Osteoblast (primary cell): Measurements from ENCODE around the gene SGF29. TPM values are rescaled to one million over a fixed set of nuclear protein-coding genes. Genes with fewer than 3 reads are reported as not detected.
A peak's percentile ranks its signal among the peaks of the same experiment; 100 is the strongest.

Experiments
- DNase-seq: peaks from one replicate; pipeline ENCODE4 v3.0.0; 2011; ENCODE audit warnings: low spot score, mixed read lengths; ENCODE audit not compliant: insufficient read length; ENCODE audit errors: missing footprints
- H2AFZ ChIP-seq: 2 replicates; pipeline ENCODE4 v1.6.0; 2011; ENCODE audit warnings: mild to moderate bottlenecking, low read length
- H3K27ac ChIP-seq: 2 replicates; pipeline ENCODE4 v1.5.1; 2011; ENCODE audit warnings: mild to moderate bottlenecking, low read depth, low read length, moderate library complexity
- H3K27me3 ChIP-seq: 2 replicates; pipeline ENCODE4 v1.6.0; 2012; ENCODE audit warnings: mild to moderate bottlenecking, control low read depth, inconsistent platforms, low read length, moderate library complexity; ENCODE audit not compliant: insufficient read depth
- H3K36me3 ChIP-seq: 2 replicates; pipeline ENCODE4 v1.5.1; 2011; ENCODE audit warnings: mild to moderate bottlenecking, low read length, control low read depth, moderate library complexity; ENCODE audit not compliant: insufficient read depth
- H3K4me1 ChIP-seq: 2 replicates; pipeline ENCODE4 v1.5.1; 2011; ENCODE audit warnings: mild to moderate bottlenecking, low read length, control low read depth, moderate library complexity; ENCODE audit not compliant: insufficient read depth
- H3K4me2 ChIP-seq: 2 replicates; pipeline ENCODE4 v1.6.0; 2011; ENCODE audit warnings: mild to moderate bottlenecking, low read length; ENCODE audit not compliant: insufficient read depth
- H3K4me3 ChIP-seq: fragments of 200-600 bp; sonication (generic); 3 replicates; pipeline ENCODE4 v1.5.1; 2012; ENCODE audit warnings: mild to moderate bottlenecking, low read length, inconsistent platforms; ENCODE audit not compliant: insufficient read depth
- H3K79me2 ChIP-seq: 2 replicates; pipeline ENCODE4 v1.6.0; 2012; ENCODE audit warnings: mild to moderate bottlenecking, low read length, control low read depth, inconsistent platforms; ENCODE audit not compliant: insufficient read depth
- H3K9me3 ChIP-seq: 2 replicates; pipeline ENCODE4 v1.5.1; 2011; ENCODE audit warnings: low read depth, low read length, control low read depth
- H4K20me1 ChIP-seq: 2 replicates; pipeline ENCODE4 v1.6.0; 2012; ENCODE audit warnings: mild to moderate bottlenecking, low read length, control low read depth; ENCODE audit not compliant: insufficient read depth
- CTCF ChIP-seq: IDR thresholded peaks from 2 replicates; pipeline ENCODE4 v1.5.1; 2011; ENCODE audit warnings: mild to moderate bottlenecking, low read depth, low read length, moderate library complexity; ENCODE audit errors: extremely low read depth
- total RNA-seq: library from RNA; depleted of rRNA; stranded (reverse); fragments of >200 nt; gene quantifications from 2 replicates; pipeline ENCODE4 v1.2.3, GENCODE V29; 2012

SGF29 gene
- total RNA-seq, 1 donor: 13.4 TPM

GRCh38 chr16:28569021-28569420 lies 15.3 kb downstream of the SGF29 start:
- Histone ChIP-seq H3K36me3 (no peaks in the 10 kb centered on the region), H3K27me3 (no peaks in the 10 kb centered on the region), H3K4me2 (peak overlapping the region; percentile 34), H3K27ac (no peak overlapping the region), H3K9me3 (peaks cover 4% of the 10 kb centered on the region), H4K20me1 (no peaks in the 10 kb centered on the region), H3K4me1 (peaks cover 5% of the 10 kb centered on the region), H3K4me3 (no peak overlapping the region), H2AFZ (no peak overlapping the region), H3K79me2 (peaks cover 6% of the 10 kb centered on the region)
- no peak for DNase-seq
- TF ChIP-seq CTCF: no peak

DNA sequence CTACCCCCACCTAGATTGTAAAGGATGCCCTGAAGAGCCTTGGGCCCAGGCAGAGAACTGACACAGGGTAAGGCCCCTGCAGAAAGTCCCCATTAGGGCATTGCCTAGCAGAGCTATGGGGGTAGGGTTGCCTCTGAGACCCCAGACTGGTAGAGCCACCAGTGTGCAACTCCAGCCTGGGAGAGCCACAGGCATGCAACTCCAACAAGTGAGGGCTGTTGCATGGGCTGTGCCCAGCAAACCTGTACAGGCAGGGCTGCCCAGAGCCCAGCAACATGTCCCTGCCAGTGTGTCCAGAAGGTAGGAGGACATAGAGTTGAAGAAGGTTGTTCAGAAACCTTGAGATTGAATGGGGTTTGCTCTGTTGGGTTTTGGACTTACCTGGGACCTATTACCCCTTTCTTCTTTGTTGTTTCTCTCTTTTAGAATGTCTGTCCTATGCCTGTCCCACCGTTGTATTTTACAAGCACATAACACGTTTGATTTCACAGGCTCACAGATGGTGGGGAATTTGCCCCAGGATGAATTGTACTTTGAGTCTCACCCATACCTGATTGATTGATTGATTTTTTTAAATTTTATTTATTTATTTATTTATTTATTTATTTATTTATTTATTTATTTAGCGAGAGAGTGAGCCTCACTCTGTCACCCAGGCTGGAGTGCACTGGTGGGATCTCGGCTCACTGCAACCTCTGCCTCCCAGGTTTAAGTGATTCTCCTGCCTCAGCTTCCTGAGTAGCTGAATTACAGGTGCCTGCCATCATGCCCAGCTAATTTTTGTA lies 16.4 kb downstream of the SGF29 start:
- Histone ChIP-seq H3K9me3 (peaks cover 4% of the 10 kb centered on the region), H4K20me1 (no peaks in the 10 kb centered on the region), H3K27ac (no peak overlapping the region), H3K79me2 (peaks cover 6% of the 10 kb centered on the region), H2AFZ (no peak overlapping the region), H3K27me3 (no peaks in the 10 kb centered on the region), H3K36me3 (no peaks in the 10 kb centered on the region), H3K4me2 (no peak overlapping the region), H3K4me1 (peaks cover 5% of the 10 kb centered on the region), H3K4me3 (no peak overlapping the region)
- DNase-seq: no peak
- TF ChIP-seq CTCF: no peak

DNA sequence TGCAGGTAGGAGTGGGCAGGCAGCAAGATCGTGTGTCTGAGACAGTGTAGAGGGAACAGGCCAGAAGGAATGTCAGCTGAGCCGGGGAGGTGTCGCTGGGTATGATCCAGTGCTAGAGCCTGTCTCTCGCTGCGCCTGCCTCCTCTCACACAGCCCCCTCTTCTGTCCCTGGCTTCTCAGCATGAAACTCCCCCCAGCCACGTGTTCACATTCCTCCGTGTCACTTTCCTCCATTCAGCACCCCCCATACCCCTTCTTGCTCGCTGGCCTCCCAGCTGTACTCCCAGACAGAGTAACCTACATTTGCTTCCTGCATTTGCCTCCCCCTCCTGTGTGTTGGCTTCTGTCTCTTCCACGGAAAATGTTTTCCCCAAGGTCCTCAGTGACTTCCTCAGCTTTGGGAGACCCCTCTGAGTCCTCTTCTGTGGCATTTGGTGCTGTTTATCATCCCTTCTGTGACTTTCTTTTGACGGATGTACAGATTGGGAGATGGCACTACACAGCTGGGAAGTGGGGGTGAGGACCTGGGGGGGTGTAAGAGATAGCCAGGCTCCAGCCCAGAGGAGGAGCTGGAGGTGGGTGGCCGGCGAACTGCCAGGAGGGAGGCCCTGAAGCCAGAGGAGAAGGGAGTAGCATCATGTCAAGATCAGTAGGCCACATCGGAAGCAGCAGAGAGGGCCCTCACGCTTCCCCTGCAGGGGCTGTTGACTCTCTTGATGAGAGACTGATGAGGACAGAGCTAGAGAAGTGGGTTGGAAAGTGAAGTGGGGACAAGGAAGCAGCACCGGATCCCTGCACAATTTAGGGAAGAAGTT lies 19.2 kb downstream of the SGF29 start:
- Histone ChIP-seq H3K4me2 (no peak overlapping the region), H4K20me1 (no peaks in the 10 kb centered on the region), H3K36me3 (no peaks in the 10 kb centered on the region), H3K4me3 (no peak overlapping the region), H3K79me2 (peaks cover 3% of the 10 kb centered on the region), H2AFZ (no peak overlapping the region), H3K9me3 (no peaks in the 10 kb centered on the region), H3K27ac (no peak overlapping the region), H3K4me1 (peaks cover 5% of the 10 kb centered on the region), H3K27me3 (no peaks in the 10 kb centered on the region)
- TF ChIP-seq CTCF: no peak
- no peak for DNase-seq
